SK-N-SH treated with all-trans-retinoic acid at 6 μM for 48 hours (cell line): ENCODE data around the gene TBL1X.

Experiments used
- ATAC-seq: fragments of 200-7000 bp; cut with Tn5 transposase; 3 replicates; pipeline ENCODE4 v1.9.1; 2020; ENCODE audit warnings: mild to moderate bottlenecking, moderate library complexity
- ARNTL ChIP-seq: fragments of 450-650 bp; formaldehyde crosslinking; IDR thresholded peaks from 2 replicates; pipeline ENCODE4 v1.5.0; 2020; ENCODE audit warnings: low read depth, mild to moderate bottlenecking, moderate library complexity, borderline replicate concordance
- BACH2 ChIP-seq: fragments of 250-450 bp; sonication (Bioruptor Pico); IDR thresholded peaks from 2 replicates; pipeline ENCODE4 v1.9.0; 2021; ENCODE audit warnings: mild to moderate bottlenecking, borderline replicate concordance
- CREB5 ChIP-seq: fragments of 250-450 bp; sonication (Bioruptor Pico); IDR thresholded peaks from 2 replicates; pipeline ENCODE4 v1.5.1; 2020; ENCODE audit warnings: low read depth, mild to moderate bottlenecking, moderate library complexity
- CSDC2 ChIP-seq: fragments of 250-450 bp; sonication (Bioruptor Pico); IDR thresholded peaks from 2 replicates; pipeline ENCODE4 v1.5.0; 2020; ENCODE audit warnings: mild to moderate bottlenecking, moderate library complexity
- CSRNP3 ChIP-seq: fragments of 250-450 bp; sonication (Bioruptor Pico); IDR thresholded peaks from 2 replicates; pipeline ENCODE4 v1.5.1; 2021; ENCODE audit warnings: mild to moderate bottlenecking, moderate library complexity
- GLIS3 ChIP-seq: fragments of 250-450 bp; sonication (Bioruptor Pico); IDR thresholded peaks from 2 replicates; pipeline ENCODE4 v1.5.0; 2020; ENCODE audit warnings: mild to moderate bottlenecking, moderate library complexity
- OSR1 ChIP-seq: fragments of 250-450 bp; sonication (Bioruptor Pico); IDR thresholded peaks from 2 replicates; pipeline ENCODE4 v1.8.0; 2022; ENCODE audit warnings: moderate library complexity, mild to moderate bottlenecking, inconsistent platforms
- POU6F1 ChIP-seq: fragments of 250-450 bp; sonication (Bioruptor Pico); IDR thresholded peaks from 2 replicates; pipeline ENCODE4 v1.8.0; 2021; ENCODE audit warnings: low read depth, mild to moderate bottlenecking, moderate library complexity, borderline replicate concordance
- PPARA ChIP-seq: fragments of 250-450 bp; sonication (Bioruptor Pico); IDR thresholded peaks from 2 replicates; pipeline ENCODE4 v1.5.0; 2020; ENCODE audit warnings: mild to moderate bottlenecking, borderline replicate concordance
- RARB ChIP-seq: fragments of 250-450 bp; sonication (Bioruptor Pico); IDR thresholded peaks from 2 replicates; pipeline ENCODE4 v1.8.0; 2021; ENCODE audit warnings: mild to moderate bottlenecking, moderate library complexity
- TCF4 ChIP-seq: fragments of 250-450 bp; sonication (Bioruptor Pico); IDR thresholded peaks from 2 replicates; pipeline ENCODE4 v1.8.0; 2021; ENCODE audit warnings: mild to moderate bottlenecking, moderate library complexity, borderline replicate concordance
- TOX ChIP-seq: fragments of 250-450 bp; sonication (Bioruptor Pico); IDR thresholded peaks from 2 replicates; pipeline ENCODE4 v1.8.0; 2021; ENCODE audit warnings: mild to moderate bottlenecking, moderate library complexity, borderline replicate concordance
- TSHZ2 ChIP-seq: fragments of 250-450 bp; sonication (Bioruptor Pico); IDR thresholded peaks from 2 replicates; pipeline ENCODE4 v1.5.0; 2020; ENCODE audit warnings: mild to moderate bottlenecking, moderate library complexity
- ZC3H10 ChIP-seq: fragments of 250-450 bp; sonication (Bioruptor Pico); IDR thresholded peaks from 2 replicates; pipeline ENCODE4 v1.5.1; 2021; ENCODE audit warnings: mild to moderate bottlenecking, moderate library complexity
- ZFP3 ChIP-seq: fragments of 250-450 bp; sonication (Bioruptor Pico); IDR thresholded peaks from 2 replicates; pipeline ENCODE4 v1.5.0; 2020; ENCODE audit warnings: mild to moderate bottlenecking, moderate library complexity
- ZNF565 ChIP-seq: fragments of 450-650 bp; formaldehyde crosslinking; conservative IDR thresholded peaks from 2 replicates; pipeline ENCODE4 v1.5.0; 2020; ENCODE audit warnings: low read depth, mild to moderate bottlenecking, moderate library complexity
- ZNF70 ChIP-seq: fragments of 450-650 bp; formaldehyde crosslinking; IDR thresholded peaks from 2 replicates; pipeline ENCODE4 v1.5.0; 2020; ENCODE audit warnings: mild to moderate bottlenecking, moderate library complexity
- ZNF8 ChIP-seq: fragments of 450-650 bp; formaldehyde crosslinking; IDR thresholded peaks from 2 replicates; pipeline ENCODE4 v1.5.0; 2020; ENCODE audit warnings: mild to moderate bottlenecking, moderate library complexity

The TBL1X gene

GRCh38 chrX:9462456-9462855, 2.4 kb upstream of the TBL1X start:
- ATAC-seq: no peak
- TF ChIP-seq ZC3H10 (CRISPR knock-in tag) (no peak), ZNF8 (no peak), TSHZ2 (CRISPR knock-in tag) (no peak), CSRNP3 (no peak), GLIS3 (CRISPR knock-in tag) (no peak), CREB5 (CRISPR knock-in tag) (no peak), ZFP3 (CRISPR knock-in tag) (no peak), BACH2 (CRISPR knock-in tag) (no peak), TOX (CRISPR knock-in tag) (no peak), TCF4 (CRISPR knock-in tag) (no peak)

- no peak for TF ChIP-seq ZNF8
- no peak for TF ChIP-seq ZC3H10 (CRISPR knock-in tag)
- no peak for TF ChIP-seq ARNTL
- ATAC-seq: peak; percentile 5
These were observed 694 bp downstream of the TBL1X start for GRCh38 chrX:9465380-9466123.

GRCh38 chrX:9466124-9466495, 1.3 kb downstream of the TBL1X start:
- peak; percentile 18 for ATAC-seq

GRCh38 chrX:9466736-9467135, 1.9 kb downstream of the TBL1X start:
- ATAC-seq: no peak
- TF ChIP-seq TSHZ2 (CRISPR knock-in tag) (no peak), CREB5 (CRISPR knock-in tag) (no peak), RARB (CRISPR knock-in tag) (no peak), ZFP3 (CRISPR knock-in tag) (no peak), PPARA (no peak), ZC3H10 (CRISPR knock-in tag) (no peak), POU6F1 (CRISPR knock-in tag) (no peak), OSR1 (CRISPR knock-in tag) (no peak), ZNF8 (no peak), CSDC2 (CRISPR knock-in tag) (no peak), ZNF70 (no peak)

More at GRCh38 chrX:9466124-9466495, 1.3 kb downstream of the TBL1X start:
- no peak for TF ChIP-seq CSRNP3
- TF ChIP-seq ZNF565 (CRISPR knock-in tag): no peak
